ENCODE measurements around the gene SNX4.

Gene SNX4

GRCh38 chr3:125440559-125440955 lies 79.4 kb downstream of the SNX4 start:
- no peak for DNase-seq (ENCODE audit: low read depth)
- no peak for TF ChIP-seq CTCF (conservative IDR thresholded peaks at IDR 0.05; ENCODE audit: low read length)
- H3K4me3 ChIP-seq (ENCODE audit: low read length) = no peak overlapping the region

- DNase-seq (ENCODE audit: low read depth) = peak; percentile 40
- no peak overlapping the region for H3K4me3 ChIP-seq (ENCODE audit: low read length)
- peak; percentile 99 for TF ChIP-seq CTCF (conservative IDR thresholded peaks at IDR 0.05; ENCODE audit: low read length)
These were observed 82.2 kb downstream of the SNX4 start for GRCh38 chr3:125437631-125438435.

GRCh38 chr3:125436921-125437320 lies 83.1 kb downstream of the SNX4 start:
- no peak for TF ChIP-seq CTCF (conservative IDR thresholded peaks at IDR 0.05; ENCODE audit: low read length)
- no peak for DNase-seq (ENCODE audit: low read depth)
- no peak overlapping the region for H3K4me3 ChIP-seq (ENCODE audit: low read length)

- no peak for DNase-seq (ENCODE audit: low read depth)
- TF ChIP-seq CTCF (conservative IDR thresholded peaks at IDR 0.05; ENCODE audit: low read length) = no peak
These were observed 84.8 kb downstream of the SNX4 start for GRCh38 chr3:125435231-125435630.

GRCh38 chr3:125434582-125435011 lies 85.4 kb downstream of the SNX4 start:
- no peak overlapping the region for H3K4me3 ChIP-seq (ENCODE audit: low read length)
- no peak for DNase-seq (ENCODE audit: low read depth)
- no peak for TF ChIP-seq CTCF (conservative IDR thresholded peaks at IDR 0.05; ENCODE audit: low read length)

More at GRCh38 chr3:125435231-125435630, 84.8 kb downstream of the SNX4 start:
- no peak overlapping the region for H3K4me3 ChIP-seq (ENCODE audit: low read length)

- no peak overlapping the region for H3K4me3 ChIP-seq (ENCODE audit: low read length)
- DNase-seq (ENCODE audit: low read depth) = no peak
- no peak for TF ChIP-seq CTCF (conservative IDR thresholded peaks at IDR 0.05; ENCODE audit: low read length)
These were observed 86.4 kb downstream of the SNX4 start for GRCh38 chr3:125433611-125434041.

GRCh38 chr3:125433091-125433534 lies 86.9 kb downstream of the SNX4 start:
- H3K4me3 ChIP-seq (ENCODE audit: low read length) = no peak overlapping the region
- no peak for TF ChIP-seq CTCF (conservative IDR thresholded peaks at IDR 0.05; ENCODE audit: low read length)
- DNase-seq (ENCODE audit: low read depth) = no peak

Data from AG10803 (cell line).